ENCODE results near the gene GABRA4. TPM values are rescaled to one million over a fixed set of nuclear protein-coding genes. Genes with fewer than 3 reads are reported as not detected.

GABRA4 gene
- total RNA-seq, 1 experiment from 2014 or later, result not detected

DNA sequence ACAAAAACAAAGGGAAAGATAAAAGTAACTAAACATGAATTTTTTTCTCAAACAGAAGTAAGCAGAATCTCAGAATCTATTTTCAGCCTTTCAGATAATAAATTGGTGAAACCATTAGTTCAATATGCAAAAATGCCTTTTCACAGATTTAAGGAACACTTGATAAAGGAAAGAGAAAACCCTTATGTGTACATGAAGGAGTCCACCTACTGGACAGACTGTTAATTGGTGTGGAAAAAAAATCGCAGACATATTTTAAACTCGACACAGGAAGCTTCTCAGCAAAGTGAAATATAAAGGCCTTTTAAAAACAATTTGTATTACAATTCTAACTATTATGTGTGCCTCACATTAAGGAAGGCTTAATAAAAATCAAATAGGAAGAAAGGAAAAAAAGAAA, 106.7 kb downstream of the GABRA4 start:
- no TSS peak for BruUV-seq (replicated peaks)
- Mint-ChIP-seq H3K36me3 (ENCODE audit: insufficient read depth, unreplicated experiment) (no peaks in the 10 kb centered on the region), H3K4me1 (ENCODE audit: low read depth, unreplicated experiment) (no peaks in the 10 kb centered on the region), H3K4me3 (ENCODE audit: low read depth, unreplicated experiment) (no peak overlapping the region), H3K27me3 (ENCODE audit: unreplicated experiment) (no peaks in the 10 kb centered on the region), H3K9me3 (ENCODE audit: low read depth, unreplicated experiment) (no peaks in the 10 kb centered on the region), H3K27ac (ENCODE audit: unreplicated experiment) (no peak overlapping the region)
- DNase-seq, result no peak
- CTCF ChIA-PET, result no interaction called here
- intact Hi-C loops (cut with micrococcal nuclease; ENCODE audit: unreplicated experiment), result no loop called here
- TF ChIP-seq, protein P1, sequence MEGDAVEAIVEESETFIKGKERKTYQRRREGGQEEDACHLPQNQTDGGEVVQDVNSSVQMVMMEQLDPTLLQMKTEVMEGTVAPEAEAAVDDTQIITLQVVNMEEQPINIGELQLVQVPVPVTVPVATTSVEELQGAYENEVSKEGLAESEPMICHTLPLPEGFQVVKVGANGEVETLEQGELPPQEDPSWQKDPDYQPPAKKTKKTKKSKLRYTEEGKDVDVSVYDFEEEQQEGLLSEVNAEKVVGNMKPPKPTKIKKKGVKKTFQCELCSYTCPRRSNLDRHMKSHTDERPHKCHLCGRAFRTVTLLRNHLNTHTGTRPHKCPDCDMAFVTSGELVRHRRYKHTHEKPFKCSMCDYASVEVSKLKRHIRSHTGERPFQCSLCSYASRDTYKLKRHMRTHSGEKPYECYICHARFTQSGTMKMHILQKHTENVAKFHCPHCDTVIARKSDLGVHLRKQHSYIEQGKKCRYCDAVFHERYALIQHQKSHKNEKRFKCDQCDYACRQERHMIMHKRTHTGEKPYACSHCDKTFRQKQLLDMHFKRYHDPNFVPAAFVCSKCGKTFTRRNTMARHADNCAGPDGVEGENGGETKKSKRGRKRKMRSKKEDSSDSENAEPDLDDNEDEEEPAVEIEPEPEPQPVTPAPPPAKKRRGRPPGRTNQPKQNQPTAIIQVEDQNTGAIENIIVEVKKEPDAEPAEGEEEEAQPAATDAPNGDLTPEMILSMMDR (IDR thresholded peaks at IDR 0.05; ENCODE audit: unreplicated experiment), result peak; percentile 17

DNA sequence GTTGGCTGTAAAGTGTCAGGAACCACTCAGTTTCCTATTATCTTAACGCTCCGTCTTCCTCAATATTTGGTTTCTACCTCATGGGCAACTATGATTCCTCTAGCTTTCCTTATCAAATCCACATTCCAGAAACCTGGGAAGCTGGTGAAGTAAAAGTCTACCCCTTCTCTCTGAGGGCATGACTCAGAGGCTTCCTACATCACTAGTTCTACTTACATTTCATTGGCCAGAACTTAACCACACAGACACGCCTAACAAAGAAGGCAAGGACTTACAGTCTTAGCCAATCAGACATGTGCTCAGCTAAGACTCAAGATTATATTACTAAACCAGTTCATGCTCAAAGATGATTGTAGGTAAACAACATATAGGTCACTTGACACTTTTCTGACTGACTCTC, 114.7 kb downstream of the GABRA4 start:
- BruUV-seq (replicated peaks), result no TSS peak
- no peak overlapping the region for H3K4me3 Mint-ChIP-seq (ENCODE audit: low read depth, unreplicated experiment)
- H3K27ac Mint-ChIP-seq (ENCODE audit: unreplicated experiment), result no peak overlapping the region
- CTCF ChIA-PET, result no interaction called here
- no peaks in the 10 kb centered on the region for H3K27me3 Mint-ChIP-seq (ENCODE audit: unreplicated experiment)
- TF ChIP-seq, protein P1 (IDR thresholded peaks at IDR 0.05; ENCODE audit: unreplicated experiment), result no peak
- no peaks in the 10 kb centered on the region for H3K36me3 Mint-ChIP-seq (ENCODE audit: insufficient read depth, unreplicated experiment)
- H3K4me1 Mint-ChIP-seq (ENCODE audit: low read depth, unreplicated experiment), result no peaks in the 10 kb centered on the region
- intact Hi-C loops (cut with micrococcal nuclease; ENCODE audit: unreplicated experiment), result no loop called here
- no peak for DNase-seq
- peaks cover 2% of the 10 kb centered on the region for H3K9me3 Mint-ChIP-seq (ENCODE audit: low read depth, unreplicated experiment)

DNA sequence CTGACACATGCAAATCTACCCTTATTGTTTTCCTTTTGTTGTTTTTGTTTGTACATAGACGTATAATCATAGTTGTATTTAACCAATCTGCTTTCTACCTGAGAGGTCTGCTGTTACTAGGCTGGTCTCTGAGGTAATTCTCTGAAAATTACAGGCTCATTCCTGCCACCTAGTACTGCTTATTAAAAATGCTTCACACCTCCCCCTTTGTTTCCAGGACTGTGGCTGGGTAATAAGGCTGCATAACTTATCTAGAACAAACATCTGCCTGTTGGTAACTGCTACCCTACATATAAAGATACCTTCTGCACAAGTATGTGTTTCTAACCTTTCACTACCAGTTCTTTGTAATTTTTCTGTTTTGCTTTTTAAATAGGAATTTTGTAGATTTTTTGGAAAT, 118.6 kb downstream of the GABRA4 start:
- Mint-ChIP-seq H3K4me3 (ENCODE audit: low read depth, unreplicated experiment) (no peak overlapping the region), H3K4me1 (ENCODE audit: low read depth, unreplicated experiment) (no peaks in the 10 kb centered on the region), H3K36me3 (ENCODE audit: insufficient read depth, unreplicated experiment) (no peaks in the 10 kb centered on the region), H3K27me3 (ENCODE audit: unreplicated experiment) (no peaks in the 10 kb centered on the region), H3K27ac (ENCODE audit: unreplicated experiment) (no peak overlapping the region), H3K9me3 (ENCODE audit: low read depth, unreplicated experiment) (peaks cover 2% of the 10 kb centered on the region)
- intact Hi-C loops (cut with micrococcal nuclease; ENCODE audit: unreplicated experiment), result no loop called here
- CTCF ChIA-PET, result no interaction called here
- TF ChIP-seq, protein P1 (IDR thresholded peaks at IDR 0.05; ENCODE audit: unreplicated experiment), result no peak
- DNase-seq, result no peak
- no TSS peak for BruUV-seq (replicated peaks)

DNA sequence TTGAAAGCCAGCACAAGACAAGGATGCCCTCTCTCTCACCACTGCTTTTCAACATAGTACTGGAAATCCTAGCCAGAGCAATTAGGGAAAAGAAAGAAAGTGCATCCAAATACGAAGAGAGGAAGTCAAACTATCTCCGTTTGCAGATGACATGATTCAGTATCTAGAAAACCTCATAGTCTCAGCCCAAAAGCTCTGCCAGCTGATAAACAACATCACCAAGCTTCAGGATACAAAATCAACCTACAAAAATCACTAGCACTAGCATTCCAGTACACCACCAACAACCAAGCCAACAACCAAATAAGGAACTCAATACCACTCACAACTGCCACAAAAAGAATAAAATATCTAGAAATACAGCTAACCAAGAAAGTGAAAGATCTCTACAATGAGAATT, 123.0 kb downstream of the GABRA4 start:
- CTCF ChIA-PET, result no interaction called here

More for the DNA sequence above, 123.0 kb downstream of the GABRA4 start:
- TF ChIP-seq, protein P1 (IDR thresholded peaks at IDR 0.05; ENCODE audit: unreplicated experiment), result no peak
- Mint-ChIP-seq H3K9me3 (ENCODE audit: low read depth, unreplicated experiment) (no peaks in the 10 kb centered on the region), H3K27me3 (ENCODE audit: unreplicated experiment) (peaks cover 8% of the 10 kb centered on the region), H3K27ac (ENCODE audit: unreplicated experiment) (no peak overlapping the region), H3K4me3 (ENCODE audit: low read depth, unreplicated experiment) (no peak overlapping the region), H3K4me1 (ENCODE audit: low read depth, unreplicated experiment) (no peaks in the 10 kb centered on the region), H3K36me3 (ENCODE audit: insufficient read depth, unreplicated experiment) (no peaks in the 10 kb centered on the region)
- BruUV-seq (replicated peaks), result no TSS peak
- intact Hi-C loops (cut with micrococcal nuclease; ENCODE audit: unreplicated experiment), result no loop called here
- no peak for DNase-seq

Other genes with a start within 250 kb of the GABRA4 start
- gene COX7B2, start 84.3 kb downstream of the GABRA4 start, total RNA-seq (2022), result not detected in 2 replicates
- gene GABRB1, start 38.0 kb upstream of the GABRA4 start, total RNA-seq (2022), result not detected in 2 replicates